ENCODE data around the gene C2orf92.
"Not testable (repeated sequence)": the region's sequence is repeated elsewhere in the genome, so short reads cannot be mapped to it uniquely, and the experiment has no call there.

C2orf92 gene

GRCh38 chr2:97660044-97660774, 9.3 kb upstream of the C2orf92 start:
- no peak for DNase-seq (ENCODE audit: low spot score)

GRCh38 chr2:97660775-97661389, 8.6 kb upstream of the C2orf92 start:
- DNase-seq (ENCODE audit: low spot score): no peak

- DNase-seq (ENCODE audit: low spot score): no peak
Observed at GRCh38 chr2:97661927-97662326, 7.6 kb upstream of the C2orf92 start.

- no peak for DNase-seq (ENCODE audit: low spot score)
Observed at GRCh38 chr2:97662386-97662894, 7.1 kb upstream of the C2orf92 start.

GRCh38 chr2:97662895-97663625, 6.5 kb upstream of the C2orf92 start:
- peak; percentile 72 for DNase-seq (ENCODE audit: low spot score)

GRCh38 chr2:97663626-97663961, 5.9 kb upstream of the C2orf92 start:
- DNase-seq (ENCODE audit: low spot score): no peak

GRCh38 chr2:97663962-97664635, 5.4 kb upstream of the C2orf92 start, which contains the start of gene ACTR1B:
Gene ACTR1B (minus strand): TSS chr2:97664044. CDS start chr2:97663890, 154 bp downstream.
- DNase-seq (ENCODE audit: low spot score): peak; percentile 97

GRCh38 chr2:97664636-97664970, 4.9 kb upstream of the C2orf92 start:
- peak; percentile 17 for DNase-seq (ENCODE audit: low spot score)

GRCh38 chr2:97670471-97670870, 958 bp downstream of the C2orf92 start:
- DNase-seq (ENCODE audit: low spot score): no peak

- no peak for DNase-seq (ENCODE audit: low spot score)
Observed at GRCh38 chr2:97671526-97671925, 2.0 kb downstream of the C2orf92 start.

- not testable (repeated sequence) for DNase-seq (ENCODE audit: low spot score)
Observed at GRCh38 chr2:97672606-97673140, 3.2 kb downstream of the C2orf92 start.

GRCh38 chr2:97673182-97673914, 3.8 kb downstream of the C2orf92 start:
- no peak for DNase-seq (ENCODE audit: low spot score)

- no peak for DNase-seq (ENCODE audit: low spot score)
Observed at GRCh38 chr2:97673915-97674283, 4.4 kb downstream of the C2orf92 start.

- no peak for DNase-seq (ENCODE audit: low spot score)
Observed at GRCh38 chr2:97675430-97676113, 6.1 kb downstream of the C2orf92 start.

GRCh38 chr2:97676620-97677019, 7.1 kb downstream of the C2orf92 start:
- DNase-seq (ENCODE audit: low spot score): no peak

- DNase-seq (ENCODE audit: low spot score): no peak
Observed at GRCh38 chr2:97677480-97677879, 8.0 kb downstream of the C2orf92 start.

GRCh38 chr2:97678298-97678697, 8.8 kb downstream of the C2orf92 start:
- no peak for DNase-seq (ENCODE audit: low spot score)

- not testable (repeated sequence) for DNase-seq (ENCODE audit: low spot score)
Observed at GRCh38 chr2:97687235-97687634, 17.7 kb downstream of the C2orf92 start.

- DNase-seq (ENCODE audit: low spot score): no peak
Observed at GRCh38 chr2:97688062-97688827, 18.7 kb downstream of the C2orf92 start.

- no peak for DNase-seq (ENCODE audit: low spot score)
Observed at GRCh38 chr2:97691166-97691565, 21.7 kb downstream of the C2orf92 start.
